NCI-H2196 treated with DMSO at 0.1 percent for 48 hours (cell line): ENCODE measurements around the gene SLFNL1.

Experiments used
- DNase-seq: peaks from one replicate; lab custom pipeline; 2025; ENCODE audit not compliant: unreplicated experiment; lab: John Stamatoyannopoulos, UW

The SLFNL1 gene

GRCh38 chr1:41021526-41022308 is at the start of gene SLFNL1:
Gene SLFNL1 (minus strand): TSS chr1:41021725. CDS start chr1:41020660, 1,065 bp downstream.
- DNase-seq = no peak

GRCh38 chr1:41056907-41057306 is 35.4 kb upstream of the SLFNL1 start:
- DNase-seq = no peak

GRCh38 chr1:41053316-41053715 is 31.8 kb upstream of the SLFNL1 start:
- no peak for DNase-seq

GRCh38 chr1:41051022-41051421 is 29.5 kb upstream of the SLFNL1 start:
- DNase-seq = no peak

- DNase-seq = no peak
These were observed 27.0 kb upstream of the SLFNL1 start for GRCh38 chr1:41048540-41048939.

GRCh38 chr1:41046347-41046775 is 24.8 kb upstream of the SLFNL1 start:
- no peak for DNase-seq

- DNase-seq = no peak
These were observed 24.2 kb upstream of the SLFNL1 start for GRCh38 chr1:41045740-41046139.

- no peak for DNase-seq
These were observed 22.7 kb upstream of the SLFNL1 start for GRCh38 chr1:41044187-41044586.

- DNase-seq = no peak
These were observed 20.2 kb upstream of the SLFNL1 start for GRCh38 chr1:41041614-41042270.

GRCh38 chr1:41038110-41038509 is 16.6 kb upstream of the SLFNL1 start:
- no peak for DNase-seq

GRCh38 chr1:41037116-41037903 is 15.8 kb upstream of the SLFNL1 start:
- no peak for DNase-seq

GRCh38 chr1:41033272-41033671 is 11.7 kb upstream of the SLFNL1 start:
- DNase-seq = no peak

GRCh38 chr1:41032147-41032546 is 10.6 kb upstream of the SLFNL1 start:
- DNase-seq = no peak

- no peak for DNase-seq
These were observed 9.5 kb upstream of the SLFNL1 start for GRCh38 chr1:41030872-41031616.

- no peak for DNase-seq
These were observed 6.6 kb upstream of the SLFNL1 start for GRCh38 chr1:41028034-41028642.

- DNase-seq = no peak
These were observed 4.7 kb upstream of the SLFNL1 start for GRCh38 chr1:41025979-41026819.

GRCh38 chr1:41024953-41025352 is 3.4 kb upstream of the SLFNL1 start:
- DNase-seq = no peak

GRCh38 chr1:41023279-41023990 is 1.9 kb upstream of the SLFNL1 start:
- DNase-seq = no peak

GRCh38 chr1:41022424-41022823 is 899 bp upstream of the SLFNL1 start:
- DNase-seq = no peak
